Amygdala (tissue), 56 donors: Measurements from ENCODE around the gene INTS1.

ENCODE experiments used
- DNase-seq, 56 donors: peaks; one replicate each; lab custom pipeline; 2025; lab: John Stamatoyannopoulos, UW

The INTS1 gene

GRCh38 chr7:1437155-1437880 is 66.9 kb downstream of the INTS1 start:
- DNase-seq, result no peak

GRCh38 chr7:1436608-1437007 is 67.6 kb downstream of the INTS1 start:
- DNase-seq, result no peak

- no peak for DNase-seq
Observed at GRCh38 chr7:1434891-1435670, 69.1 kb downstream of the INTS1 start.

- no peak for DNase-seq
Observed at GRCh38 chr7:1434165-1434718, 69.9 kb downstream of the INTS1 start.

GRCh38 chr7:1433128-1433920 is 70.9 kb downstream of the INTS1 start:
- DNase-seq, result no peak

GRCh38 chr7:1432411-1433082 is 71.6 kb downstream of the INTS1 start:
- peak in 38 of 56 donors; percentile 6 to 71 (median 35) for DNase-seq

- DNase-seq, result no peak
Observed at GRCh38 chr7:1431634-1432380, 72.4 kb downstream of the INTS1 start.

- DNase-seq, result peak in 1 of 56 donors; percentile 20
Observed at GRCh38 chr7:1431226-1431625, 73.0 kb downstream of the INTS1 start.

- no peak for DNase-seq
Observed at GRCh38 chr7:1430056-1430845, 73.9 kb downstream of the INTS1 start.

GRCh38 chr7:1428941-1429501 is 75.2 kb downstream of the INTS1 start:
- no peak for DNase-seq

- DNase-seq, result no peak
Observed at GRCh38 chr7:1427064-1427657, 77.0 kb downstream of the INTS1 start.

GRCh38 chr7:1426474-1426873 is 77.7 kb downstream of the INTS1 start:
- no peak for DNase-seq

GRCh38 chr7:1425292-1426136 is 78.7 kb downstream of the INTS1 start:
- no peak for DNase-seq

GRCh38 chr7:1424041-1424440 is 80.1 kb downstream of the INTS1 start:
- no peak for DNase-seq

- DNase-seq, result no peak
Observed at GRCh38 chr7:1423264-1423811, 80.9 kb downstream of the INTS1 start.

- peak in 4 of 56 donors; percentile 12 to 75 (median 24) for DNase-seq
Observed at GRCh38 chr7:1422512-1423263, 81.5 kb downstream of the INTS1 start.
